IMR-90 (cell line): ENCODE data around the gene POLA2. TPM values are rescaled to one million over a fixed set of nuclear protein-coding genes. Genes with fewer than 3 reads are reported as not detected.

Experiments used
- ATAC-seq: fragments of 200-7000 bp; cut with Tn5 transposase; 2 replicates; pipeline ENCODE4 v1.9.1; 2020; ENCODE audit warnings: low read depth, mild to moderate bottlenecking, moderate library complexity
- BruUV-seq: library from RNA; stranded (reverse); fragments of 400-500 nt; replicated peaks from 2 replicates; lab custom pipeline; 2021; lab: Mats Ljungman, UMichigan
- CTCF ChIA-PET: fragments of 300-600 bp; formaldehyde crosslinking; extraction: SDS; loops from one replicate; lab custom pipeline; 2021; ENCODE audit warnings: antibody characterized with exemption; lab: Yijun Ruan, JAX
- POLR2A ChIA-PET: fragments of 300-600 bp; sonication (Branson Sonifier 250); formaldehyde crosslinking; loops from one replicate; lab custom pipeline; 2022; ENCODE audit warnings: antibody characterized with exemption; ENCODE audit not compliant: unreplicated experiment; lab: Charles Lee
- DNase-seq: peaks from one replicate; pipeline ENCODE4 v3.0.0; 2013
- H2AFZ ChIP-seq: replicated peaks from 2 replicates; pipeline ENCODE3; 2013; ENCODE audit warnings: low read length, mild to moderate bottlenecking; ENCODE audit not compliant: poor library complexity
- H2AK5ac ChIP-seq: 2 replicates; pipeline ENCODE4 v1.6.1; 2013; ENCODE audit warnings: low read depth, low read length, inconsistent platforms
- H2AK9ac ChIP-seq: replicated peaks from 2 replicates; pipeline ENCODE3; 2013; ENCODE audit warnings: mild to moderate bottlenecking, low read depth, low read length, moderate library complexity; ENCODE audit not compliant: poor library complexity
- H2BK120ac ChIP-seq: 2 replicates; pipeline ENCODE4 v1.6.1; 2013; ENCODE audit warnings: low read depth, low read length, inconsistent platforms
- H2BK15ac ChIP-seq: 3 replicates; pipeline ENCODE4 v1.6.1; 2013; ENCODE audit warnings: low read depth, low read length, inconsistent platforms
- H2BK20ac ChIP-seq: 2 replicates; pipeline ENCODE4 v1.6.1; 2013; ENCODE audit warnings: low read depth, mild to moderate bottlenecking, inconsistent platforms, low read length, moderate library complexity
- H2BK5ac ChIP-seq: 2 replicates; pipeline ENCODE4 v1.6.1; 2013; ENCODE audit warnings: mild to moderate bottlenecking, low read depth, low read length, inconsistent platforms; ENCODE audit not compliant: poor library complexity, severe bottlenecking
- H3K14ac ChIP-seq: replicated peaks from 2 replicates; pipeline ENCODE4 v1.6.1; 2013; ENCODE audit warnings: low read depth, low read length, inconsistent platforms
- H3K18ac ChIP-seq: 2 replicates; pipeline ENCODE4 v1.6.1; 2013; ENCODE audit warnings: low read depth, low read length, control low read depth
- H3K23ac ChIP-seq: 2 replicates; pipeline ENCODE4 v1.6.1; 2013; ENCODE audit warnings: low read depth, low read length, inconsistent platforms
- H3K27ac ChIP-seq: 2 replicates; pipeline ENCODE4 v1.5.1; 2013; ENCODE audit warnings: mild to moderate bottlenecking, control low read depth, low read length; ENCODE audit not compliant: insufficient read depth
- H3K27me3 ChIP-seq: 2 replicates; pipeline ENCODE4 v1.6.1; 2013; ENCODE audit warnings: low read length; ENCODE audit not compliant: control insufficient read depth, insufficient read depth
- H3K36me3 ChIP-seq: 2 replicates; pipeline ENCODE4 v1.6.1; 2013; ENCODE audit warnings: low read length, mixed read lengths; ENCODE audit not compliant: control insufficient read depth, insufficient read depth
- H3K4ac ChIP-seq: 2 replicates; pipeline ENCODE4 v1.6.1; 2013; ENCODE audit warnings: low read depth, low read length, inconsistent platforms
- H3K4me1 ChIP-seq: 2 replicates; pipeline ENCODE4 v1.6.1; 2013; ENCODE audit warnings: low read length, mixed read lengths; ENCODE audit not compliant: control insufficient read depth, insufficient read depth
- H3K4me2 ChIP-seq: 2 replicates; pipeline ENCODE4 v1.6.1; 2013; ENCODE audit warnings: low read depth, mild to moderate bottlenecking, control low read depth, low read length, moderate library complexity
- H3K4me3 ChIP-seq: 2 replicates; pipeline ENCODE4 v1.5.1; 2013; ENCODE audit warnings: low read depth, mild to moderate bottlenecking, control low read depth, low read length, moderate library complexity; ENCODE audit not compliant: insufficient read depth
- H3K56ac ChIP-seq: 2 replicates; pipeline ENCODE4 v1.6.1; 2013; ENCODE audit warnings: low read length, inconsistent platforms; ENCODE audit not compliant: insufficient read depth; ENCODE audit errors: extremely low read depth
- H3K79me1 ChIP-seq, 2 experiments: 2 replicates each; pipeline ENCODE4 v1.6.1; 2013; ENCODE audit warnings: low read length in 2 of 2, inconsistent platforms in 1 of 2, low read depth in 1 of 2
- H3K9ac ChIP-seq: 2 replicates; pipeline ENCODE4 v1.6.1; 2013; ENCODE audit warnings: low read depth, low read length, control low read depth
- H3K9me1 ChIP-seq: 2 replicates; pipeline ENCODE4 v1.6.1; 2013; ENCODE audit warnings: low read length, inconsistent platforms; ENCODE audit not compliant: insufficient read depth
- H3K9me3 ChIP-seq: 2 replicates; pipeline ENCODE4 v1.6.1; 2013; ENCODE audit warnings: low read length; ENCODE audit not compliant: control insufficient read depth, insufficient read depth
- H4K20me1 ChIP-seq: 2 replicates; pipeline ENCODE4 v1.6.1; 2013; ENCODE audit warnings: low read length, inconsistent platforms; ENCODE audit not compliant: insufficient read depth
- H4K5ac ChIP-seq: 2 replicates; pipeline ENCODE4 v1.6.1; 2013; ENCODE audit warnings: mild to moderate bottlenecking, low read depth, low read length, control low read depth
- H4K8ac ChIP-seq, 2 experiments: 2 replicates each; pipeline ENCODE4 v1.6.1; 2013; ENCODE audit warnings: low read depth in 2 of 2, low read length in 2 of 2, control low read depth in 1 of 2, inconsistent platforms in 1 of 2
- H4K91ac ChIP-seq: 2 replicates; pipeline ENCODE4 v1.6.1; 2013; ENCODE audit warnings: low read depth, low read length, inconsistent platforms; ENCODE audit not compliant: insufficient read depth
- BHLHE40 ChIP-seq: fragments of 150-350 bp; IDR thresholded peaks from 2 replicates; pipeline ENCODE4 v1.6.1; 2016; ENCODE audit warnings: mild to moderate bottlenecking, low read depth, low read length
- CEBPB ChIP-seq: IDR thresholded peaks from 2 replicates; pipeline ENCODE4 v1.6.1; 2012; ENCODE audit warnings: low read depth, low read length, improper control_type of control experiment
- CHD1 ChIP-seq: IDR thresholded peaks from 2 replicates; pipeline ENCODE4 v1.6.1; 2012; ENCODE audit warnings: low read depth, low read length, improper control_type of control experiment
- FOS ChIP-seq: fragments of 150-350 bp; IDR thresholded peaks from 2 replicates; pipeline ENCODE4 v1.6.1; 2016; ENCODE audit warnings: low read depth, low read length
- MAFK ChIP-seq: IDR thresholded peaks from 2 replicates; pipeline ENCODE4 v1.6.1; 2012; ENCODE audit warnings: low read depth, low read length, improper control_type of control experiment
- MAZ ChIP-seq: IDR thresholded peaks from 2 replicates; pipeline ENCODE4 v1.6.1; 2012; ENCODE audit warnings: low read depth, mild to moderate bottlenecking, low read length, improper control_type of control experiment, moderate library complexity, borderline replicate concordance
- MXI1 ChIP-seq: IDR thresholded peaks from 2 replicates; pipeline ENCODE4 v1.6.1; 2012; ENCODE audit warnings: low read depth, mild to moderate bottlenecking, low read length, moderate library complexity, borderline replicate concordance
- NFE2L2 ChIP-seq: fragments of 150-350 bp; IDR thresholded peaks from 2 replicates; pipeline ENCODE4 v1.6.1; 2016; ENCODE audit warnings: low read depth, mild to moderate bottlenecking, low read length
- POLR2A ChIP-seq: IDR thresholded peaks from 2 replicates; pipeline ENCODE4 v1.6.1; 2012; ENCODE audit warnings: mild to moderate bottlenecking, low read depth, low read length
- RAD21 ChIP-seq: IDR thresholded peaks from 2 replicates; pipeline ENCODE4 v1.6.1; 2012; ENCODE audit warnings: low read length, improper control_type of control experiment
- RCOR1 ChIP-seq: IDR thresholded peaks from 2 replicates; pipeline ENCODE4 v1.6.1; 2012; ENCODE audit warnings: mild to moderate bottlenecking, low read length, improper control_type of control experiment; ENCODE audit not compliant: insufficient replicate concordance
- RFX5 ChIP-seq: IDR thresholded peaks from 2 replicates; pipeline ENCODE4 v1.8.0; 2012; ENCODE audit warnings: low read depth, mild to moderate bottlenecking, low read length, moderate library complexity
- SMC3 ChIP-seq: fragments of 150-350 bp; IDR thresholded peaks from 2 replicates; pipeline ENCODE4 v1.6.1; 2016; ENCODE audit warnings: low read depth, mild to moderate bottlenecking, antibody characterized with exemption, low read length, moderate library complexity
- WGBS, 2 experiments: methylation state at CpG; one replicate each; pipeline versions ENCODE4 v1.1.5 to v1.1.7; 2013; ENCODE audit warnings: missing lambda C conversion rate in 2 of 2; ENCODE audit not compliant: insufficient read length in 1 of 2; ENCODE audit errors: extremely low coverage in 2 of 2; 5-methylcytosine and 5-hydroxymethylcytosine counted together
- dilution Hi-C: fragments of 300-500 bp; cut with HindIII; formaldehyde crosslinking; loops from one replicate; pipeline ENCODE4 v1.14.3; 2018; ENCODE audit warnings: low sequenced_read_pairs; ENCODE audit not compliant: unreplicated experiment
- in situ Hi-C: fragments of 300-500 bp; cut with MboI; formaldehyde crosslinking; loops from 3 replicates; pipeline ENCODE4 v1.14.3; 2019; ENCODE audit warnings: low sequenced_read_pairs, inconsistent platforms, mixed read lengths
- intact Hi-C: fragments of 100-400 bp; cut with micrococcal nuclease; formaldehyde crosslinking; loops from 2 replicates; pipeline ENCODE4 v1.10.0; 2022
- polyA plus RNA-seq, 3 experiments: library from polyadenylated mRNA; depleted of rRNA; stranded (reverse); fragments of >200 nt; gene quantifications; 2 replicates each; pipeline ENCODE4 v1.2.3, GENCODE V29; 2012; ENCODE audit warnings: low replicate concordance in 1 of 3
- total RNA-seq: library from RNA; depleted of rRNA; stranded (reverse); fragments of >200 nt; gene quantifications from 2 replicates; pipeline ENCODE4 v1.2.3, GENCODE V29; 2012
- TF ChIP-seq, protein P1 (sequence below): conservative IDR thresholded peaks from 2 replicates; pipeline ENCODE4 v1.5.1; 2012; ENCODE audit warnings: mild to moderate bottlenecking, low read depth, low read length, improper control_type of control experiment

POLA2 gene
- total and polyA plus RNA-seq, 2 of the 4 experiments (the other 2 are of a cell fraction): 14.2 to 17.3 TPM

DNA sequence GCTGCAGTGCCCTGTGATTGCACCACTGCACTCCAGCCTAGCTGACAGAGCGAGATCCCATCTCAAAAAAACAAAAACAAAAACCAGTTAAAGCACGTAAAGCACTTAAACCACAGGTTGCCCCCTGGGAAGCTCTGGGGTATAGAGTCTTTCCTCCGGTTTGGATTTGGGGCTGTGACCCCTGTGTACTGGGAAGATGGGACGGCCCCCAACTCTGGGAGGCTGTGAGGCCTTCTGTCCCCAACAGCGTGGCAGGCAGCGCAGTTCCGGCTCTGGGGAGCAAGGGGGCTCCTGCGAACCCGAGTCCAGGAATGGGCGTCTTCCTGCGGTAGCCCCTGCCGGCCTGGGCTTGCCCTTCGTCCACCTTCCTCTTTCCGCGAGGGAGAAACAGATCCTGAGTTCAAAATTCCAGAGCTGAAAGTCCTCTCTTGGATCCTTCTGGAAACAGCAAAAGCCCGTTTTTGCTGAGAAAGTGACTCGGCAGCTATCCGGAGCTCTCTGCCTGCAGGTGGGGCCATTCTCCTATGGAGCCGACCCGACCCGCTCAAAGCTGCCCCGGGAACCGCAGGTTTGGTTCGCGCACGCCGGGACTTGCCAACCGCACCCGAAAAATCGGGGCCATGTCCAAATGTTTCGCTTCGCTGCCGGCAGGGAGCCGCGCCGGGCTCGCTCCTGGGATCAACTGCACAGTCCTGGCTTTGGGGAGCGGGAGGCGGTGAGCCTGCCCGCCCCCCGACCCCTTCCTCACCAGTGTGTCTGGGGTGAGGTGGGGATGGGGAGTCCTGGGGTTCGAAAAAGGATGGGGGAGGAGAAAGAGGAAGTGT lies 36.3 kb upstream of the POLA2 start:
- Histone ChIP-seq H3K9ac (peak overlapping the region; percentile 25), H4K91ac (peak overlapping the region; percentile 56), H3K14ac (0 out of 2 replicates have a peak overlapping the region, but pooled peaks have one; percentile 51), H3K27me3 (no peaks in the 10 kb centered on the region), H2BK20ac (peak overlapping the region; percentile 20; the same call in 1 of the 2 replicates), H3K36me3 (peaks cover 1% of the 10 kb centered on the region; the same call in 1 of the 2 replicates), H3K4me1 (peaks cover 10% of the 10 kb centered on the region), H3K27ac (peak overlapping the region; percentile 6; the same call in 1 of the 2 replicates), H4K8ac (peak overlapping the region; percentile 45 to 76; a peak in 3 of 4 replicates), H2BK15ac (no peak overlapping the region; the same call in 2 of the 3 replicates), H3K4me3 (peak overlapping the region; percentile 19; the same call in 1 of the 2 replicates), H3K4ac (peak overlapping the region; percentile 68), H2AK5ac (no peak overlapping the region), H3K9me1 (peaks cover 12% of the 10 kb centered on the region; the same call in 1 of the 2 replicates), H3K18ac (peak overlapping the region; percentile 29), H3K79me1 (no peaks in the 10 kb centered on the region), H2BK5ac (peak overlapping the region; percentile 27), H2AK9ac (peak overlapping the region; percentile 76), H4K5ac (peak overlapping the region; percentile 54), H3K23ac (no peak overlapping the region; the same call in none of the 2 replicates), H2AFZ (peak overlapping the region; percentile 95), H4K20me1 (no peaks in the 10 kb centered on the region), H3K9me3 (no peaks in the 10 kb centered on the region), H2BK120ac (peak overlapping the region; percentile 83), H3K56ac (no peak overlapping the region), H3K4me2 (peak overlapping the region; percentile 63)
- DNase-seq (peak; percentile 52), ATAC-seq (peak; percentile 79)
- in situ Hi-C loops (no loop called here), dilution Hi-C loops (no loop called here), intact Hi-C loops (loop anchor here (2.0 kb wide), 1 partner anchor 29 kb away; no protein-coding TSS in a partner anchor)
- CTCF ChIA-PET: interaction anchor here (0.6 to 1.9 kb wide), 7 partner anchors 11 to 104 kb away, joined by 3 to 8 read pairs (median 5); no protein-coding TSS in a partner anchor
- POLR2A ChIA-PET: no interaction called here
- WGBS, 2 experiments: 11% methylated on average over 16 of the region's 42 CpGs; no CpG with 5 or more reads in 1 of the 2 experiments
- TF ChIP-seq SMC3 (peak; percentile 34; the same call in 1 of the 2 replicates), MXI1 (no peak), FOS (no peak), CHD1 (no peak), POLR2A (no peak), RCOR1 (no peak), MAZ (no peak), CEBPB (no peak), RFX5 (no peak), RAD21 (peak; percentile 62), MAFK (no peak), NFE2L2 (no peak), BHLHE40 (no peak)
- TF ChIP-seq, protein P1, sequence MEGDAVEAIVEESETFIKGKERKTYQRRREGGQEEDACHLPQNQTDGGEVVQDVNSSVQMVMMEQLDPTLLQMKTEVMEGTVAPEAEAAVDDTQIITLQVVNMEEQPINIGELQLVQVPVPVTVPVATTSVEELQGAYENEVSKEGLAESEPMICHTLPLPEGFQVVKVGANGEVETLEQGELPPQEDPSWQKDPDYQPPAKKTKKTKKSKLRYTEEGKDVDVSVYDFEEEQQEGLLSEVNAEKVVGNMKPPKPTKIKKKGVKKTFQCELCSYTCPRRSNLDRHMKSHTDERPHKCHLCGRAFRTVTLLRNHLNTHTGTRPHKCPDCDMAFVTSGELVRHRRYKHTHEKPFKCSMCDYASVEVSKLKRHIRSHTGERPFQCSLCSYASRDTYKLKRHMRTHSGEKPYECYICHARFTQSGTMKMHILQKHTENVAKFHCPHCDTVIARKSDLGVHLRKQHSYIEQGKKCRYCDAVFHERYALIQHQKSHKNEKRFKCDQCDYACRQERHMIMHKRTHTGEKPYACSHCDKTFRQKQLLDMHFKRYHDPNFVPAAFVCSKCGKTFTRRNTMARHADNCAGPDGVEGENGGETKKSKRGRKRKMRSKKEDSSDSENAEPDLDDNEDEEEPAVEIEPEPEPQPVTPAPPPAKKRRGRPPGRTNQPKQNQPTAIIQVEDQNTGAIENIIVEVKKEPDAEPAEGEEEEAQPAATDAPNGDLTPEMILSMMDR: peak; percentile 55
- no TSS peak for BruUV-seq
